GM12864 (cell line): ENCODE data around the gene COX10.

ENCODE experiments used
- DNase-seq: peaks from one replicate; pipeline ENCODE4 v3.0.0-alpha.2; 2011; ENCODE audit warnings: low read depth
- H3K4me3 ChIP-seq: 2 replicates; pipeline ENCODE4 v1.5.1; 2011; ENCODE audit warnings: mild to moderate bottlenecking, low read depth, low read length, control low read depth
- CTCF ChIP-seq: IDR thresholded peaks from 2 replicates; pipeline ENCODE4 v1.5.1; 2011; ENCODE audit warnings: low read depth, mild to moderate bottlenecking, moderate library complexity, low read length, control low read depth, inconsistent platforms; ENCODE audit errors: missing control alignments

Gene COX10

GRCh38 chr17:14245002-14245401, 175.7 kb downstream of the COX10 start:
- TF ChIP-seq CTCF, result no peak
- no peak overlapping the region for H3K4me3 ChIP-seq
- no peak for DNase-seq

- no peak overlapping the region for H3K4me3 ChIP-seq
- TF ChIP-seq CTCF, result no peak
- no peak for DNase-seq
These were observed 176.3 kb downstream of the COX10 start for GRCh38 chr17:14245629-14246028.
